ENCODE measurements around the gene PRELID3B.

Gene PRELID3B

DNA sequence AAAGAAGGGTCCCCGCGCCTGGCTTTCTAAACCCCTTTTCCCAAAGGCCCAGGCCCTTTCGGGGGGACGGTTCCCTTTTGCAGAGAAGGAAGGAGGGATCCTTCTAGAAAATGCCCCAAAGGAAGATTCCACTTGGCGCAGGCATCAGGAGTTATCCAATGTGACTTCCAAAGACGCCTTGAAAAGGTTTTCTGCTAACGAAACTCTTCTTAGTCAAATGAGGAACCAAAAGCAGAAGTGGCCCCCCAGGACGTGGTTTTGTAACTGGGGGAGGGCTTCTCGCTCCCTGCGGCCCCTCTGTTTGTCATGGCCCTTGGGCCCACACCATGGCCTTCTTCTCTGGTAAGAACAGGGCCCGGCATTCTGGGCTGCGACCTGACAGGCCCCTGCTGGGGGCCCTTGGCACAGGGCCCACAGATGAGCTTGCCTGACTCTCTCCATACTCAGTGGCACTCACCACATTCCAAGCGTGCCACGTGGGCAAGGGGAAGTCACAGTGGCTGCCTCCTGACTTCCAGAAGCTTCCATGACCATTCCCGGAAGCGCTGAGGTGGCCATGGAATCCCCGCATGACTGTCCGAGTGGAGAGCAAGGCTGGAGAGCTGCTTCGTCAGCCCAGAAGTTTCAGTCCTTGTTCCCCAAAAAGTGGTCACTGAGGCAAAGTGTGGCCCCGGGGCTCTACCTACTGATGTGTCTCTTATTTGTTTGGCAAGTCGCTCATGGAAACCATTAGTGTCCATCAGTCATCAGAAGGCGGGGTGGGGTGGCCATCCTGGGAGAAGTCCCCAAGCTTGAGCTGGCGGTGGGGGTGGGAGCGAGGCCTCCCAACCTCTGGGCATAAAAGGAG lies 34.7 kb downstream of the PRELID3B start:
- no peak for DNase-seq

DNA sequence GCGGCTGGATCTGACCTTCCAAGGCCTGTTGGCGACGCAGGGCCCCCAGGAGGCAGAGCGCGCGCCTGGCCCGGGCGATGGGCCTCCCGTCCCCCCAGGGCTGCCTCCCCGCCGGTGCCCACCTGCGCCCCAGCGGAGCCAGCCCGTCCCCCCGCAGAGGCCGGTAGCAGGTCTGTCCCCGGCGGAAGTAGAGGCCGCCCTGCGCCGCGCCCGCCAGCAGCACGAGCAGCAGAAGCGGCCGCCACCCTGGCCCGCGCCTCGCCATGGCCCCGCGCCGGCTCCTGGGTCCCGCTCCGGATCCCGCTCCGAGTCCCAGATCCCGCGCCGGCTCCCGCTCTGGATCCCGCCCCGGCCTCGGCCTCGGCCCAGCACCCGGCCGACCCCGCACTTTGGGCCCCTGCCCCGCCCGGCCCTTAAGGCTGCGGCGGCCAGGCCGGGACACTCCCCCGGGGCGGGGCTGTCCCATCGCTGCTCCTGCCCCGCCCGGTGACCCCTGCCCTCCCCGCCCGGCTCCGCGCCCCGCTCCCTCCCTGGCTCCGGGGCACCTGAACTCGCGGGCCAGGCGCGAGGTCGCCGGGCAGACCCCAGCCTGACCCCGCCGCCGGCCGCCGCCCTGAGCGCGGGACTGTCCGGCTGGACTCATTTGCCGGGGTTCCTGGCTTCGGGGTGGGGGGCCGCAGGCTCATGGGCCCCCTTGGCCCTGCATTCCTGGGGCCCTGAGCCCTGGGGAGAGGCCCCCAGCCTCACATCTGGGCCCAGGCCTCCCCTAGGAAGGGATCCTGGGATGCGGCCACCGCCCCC lies 35.5 kb downstream of the PRELID3B start, which contains the start of gene CTSZ:
CTSZ (minus strand) TSS at position 391 of the 801 bp plus-strand sequence; CDS start at position 265, 126 bp downstream.
- DNase-seq, result peak; percentile 79

DNA sequence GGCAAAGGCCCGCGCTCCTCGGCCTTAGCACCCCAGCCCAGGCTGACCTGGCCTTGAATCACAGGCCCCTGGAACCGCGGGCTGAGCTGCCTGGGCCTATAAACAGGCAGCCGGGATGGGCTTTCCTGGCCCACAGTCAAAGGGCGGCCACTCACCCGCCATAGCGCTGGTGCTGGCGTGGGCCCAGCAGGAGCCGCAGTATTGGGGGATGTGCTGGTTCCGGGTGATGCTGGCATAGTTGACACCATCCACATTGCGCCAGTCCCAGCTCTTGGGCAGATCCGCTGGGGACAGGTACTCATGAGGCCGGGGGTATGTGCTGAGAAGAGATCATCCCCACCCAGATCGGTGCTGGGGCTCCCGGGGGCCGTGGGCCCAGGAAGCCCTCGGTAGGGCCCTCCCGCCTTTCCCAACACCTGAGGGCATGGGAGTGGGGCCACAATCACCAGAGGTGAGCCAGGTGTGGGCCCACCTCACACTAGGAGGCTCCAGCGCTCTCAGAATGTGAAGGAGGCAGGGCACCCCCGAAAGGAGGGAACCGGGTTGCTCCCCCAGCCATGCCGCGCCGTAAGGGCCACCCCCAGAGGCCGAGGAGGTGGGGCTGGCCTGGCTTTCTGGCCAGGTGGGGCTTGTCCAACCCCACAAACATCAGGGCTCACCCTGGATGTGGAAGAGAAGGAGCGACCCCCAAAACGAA lies 36.3 kb downstream of the PRELID3B start:
- DNase-seq, result peak; percentile 69

DNA sequence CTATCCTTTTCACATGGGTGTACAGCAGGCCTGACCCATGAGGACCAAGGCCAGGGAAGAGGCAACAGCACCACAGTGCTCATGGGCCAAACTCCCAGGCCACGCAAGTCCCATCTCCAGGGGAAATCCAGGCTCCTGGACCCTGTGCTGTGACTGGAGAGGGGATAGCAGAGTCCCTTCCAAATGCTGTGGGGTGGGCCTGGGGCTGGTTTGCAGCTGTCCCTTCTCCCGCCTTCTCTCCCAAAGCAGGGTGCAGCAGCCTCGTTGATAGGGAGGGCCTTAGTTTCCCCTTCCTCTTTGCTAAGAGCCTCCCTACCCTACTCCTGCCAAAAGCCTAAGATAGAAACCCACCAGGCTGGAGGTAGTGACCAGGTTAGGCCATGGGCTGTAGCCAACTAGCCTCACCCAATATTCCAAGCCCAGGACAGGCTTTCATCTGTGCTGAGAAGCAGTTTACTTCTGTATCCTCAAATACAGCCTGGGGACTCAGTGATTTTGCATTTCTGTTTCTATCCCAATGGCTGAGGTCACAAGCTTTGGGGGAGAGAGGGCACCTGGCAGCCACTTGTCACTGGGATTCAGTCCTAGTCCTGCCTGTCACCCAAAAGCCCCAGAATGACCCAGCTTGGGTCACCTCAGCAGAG lies 36.9 kb downstream of the PRELID3B start:
- DNase-seq, result no peak

DNA sequence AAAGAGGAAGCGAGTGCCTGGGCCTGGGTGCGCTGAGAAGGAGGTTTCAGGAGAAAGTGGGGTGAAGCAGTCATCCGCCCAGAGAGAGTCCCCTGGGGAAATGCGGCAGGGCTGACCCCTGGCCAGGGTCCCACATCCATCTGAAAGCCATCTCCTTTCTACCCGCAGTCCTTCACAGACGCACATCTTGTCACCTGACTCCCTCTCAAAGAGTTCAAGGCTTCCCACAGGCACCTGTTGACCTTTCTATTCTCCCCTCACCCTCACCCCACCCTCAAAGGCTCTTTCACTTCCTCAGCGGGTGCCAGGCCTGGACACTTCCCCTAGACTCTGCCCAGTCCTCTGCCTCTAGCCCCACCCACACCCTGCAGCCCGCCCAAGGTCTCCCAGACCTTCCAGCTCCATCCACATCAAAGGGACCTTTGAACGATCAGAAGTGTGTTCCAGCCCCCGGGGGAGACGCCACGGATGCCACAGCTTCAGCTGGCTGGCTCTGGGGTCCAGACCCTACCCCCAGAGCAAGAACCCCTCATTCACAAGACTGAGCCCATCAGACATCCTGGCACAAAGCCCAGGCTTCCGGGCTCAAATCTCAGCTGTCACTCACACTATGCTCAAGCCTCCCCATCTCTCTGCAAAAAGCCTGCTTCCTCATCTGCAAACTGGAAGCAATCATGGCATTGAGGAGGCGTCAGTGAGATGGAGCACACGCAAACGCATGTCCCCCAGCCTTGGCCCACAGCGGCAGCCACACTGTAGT lies 37.6 kb downstream of the PRELID3B start:
- no peak for DNase-seq

DNA sequence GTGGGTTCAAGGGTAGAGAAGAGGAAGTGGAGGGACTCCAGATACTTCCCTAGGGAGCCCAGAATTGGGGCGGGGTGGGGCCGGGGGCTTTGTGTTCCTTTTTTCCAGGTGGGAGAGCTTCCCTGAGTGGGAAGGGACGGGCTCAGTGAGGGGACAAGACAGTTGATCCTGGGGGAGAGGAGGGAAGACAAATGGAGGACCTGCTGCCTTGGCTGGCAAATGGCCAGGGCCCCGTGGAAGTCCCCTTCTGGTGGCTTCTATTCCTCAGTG lies 38.2 kb downstream of the PRELID3B start:
- peak; percentile 74 for DNase-seq

DNA sequence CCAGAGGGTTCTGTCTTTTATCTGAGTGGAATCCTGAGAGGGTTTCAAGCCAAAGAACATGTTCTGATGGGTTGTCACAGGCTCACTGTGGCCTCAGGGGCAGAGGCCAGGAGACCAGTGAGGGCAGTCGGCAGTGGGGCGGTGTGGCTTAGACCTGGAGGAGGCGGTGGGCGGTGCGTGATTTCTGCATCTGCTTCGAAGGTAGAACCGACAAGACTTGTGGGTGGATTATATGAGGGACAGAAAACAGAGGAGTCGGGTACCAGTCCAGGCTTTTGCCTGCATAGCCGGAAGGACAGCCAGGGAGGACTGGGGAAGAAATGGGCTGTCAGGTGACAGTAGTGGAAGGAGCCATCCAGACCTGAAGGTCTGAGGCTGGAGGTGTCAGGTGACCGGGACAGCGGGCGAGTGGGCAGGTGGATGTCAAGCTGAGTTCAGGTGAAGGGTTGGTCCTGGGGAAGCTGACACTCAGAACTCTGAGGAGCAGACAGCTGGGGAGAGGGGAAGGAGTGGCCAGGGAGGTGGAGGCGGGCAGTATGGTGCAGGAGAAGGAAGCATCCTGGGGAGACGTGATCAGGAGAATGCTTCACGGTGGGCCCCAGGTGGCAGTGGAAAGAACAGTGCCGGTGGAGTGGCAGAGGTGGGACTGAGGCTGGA lies 38.6 kb downstream of the PRELID3B start:
- no peak for DNase-seq

DNA sequence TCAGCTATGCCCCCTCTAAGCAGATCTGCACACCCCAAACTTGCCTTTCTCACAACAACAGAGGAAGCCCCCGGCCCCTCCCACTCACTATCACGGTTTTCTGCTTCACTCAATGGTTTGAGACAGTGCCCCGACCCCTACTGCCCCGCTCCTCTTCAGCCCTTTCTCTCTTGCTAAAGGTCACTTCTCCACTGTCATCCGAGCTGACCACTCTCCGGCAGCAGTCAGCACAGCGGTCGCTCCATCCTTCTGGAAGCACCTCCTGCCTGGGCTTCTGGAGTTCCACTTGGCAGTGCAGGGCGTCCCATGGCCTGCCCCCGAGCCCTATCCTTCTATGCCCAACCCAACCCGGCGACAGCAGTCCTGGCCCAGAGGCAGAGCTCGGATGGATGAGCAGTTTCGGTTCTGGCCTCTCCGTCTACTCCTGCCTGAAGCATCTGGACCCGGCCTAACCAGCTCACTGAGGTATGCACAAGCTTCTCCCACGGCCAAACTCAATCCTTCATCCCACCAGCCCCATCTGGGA lies 39.6 kb downstream of the PRELID3B start:
- no peak for DNase-seq

DNA sequence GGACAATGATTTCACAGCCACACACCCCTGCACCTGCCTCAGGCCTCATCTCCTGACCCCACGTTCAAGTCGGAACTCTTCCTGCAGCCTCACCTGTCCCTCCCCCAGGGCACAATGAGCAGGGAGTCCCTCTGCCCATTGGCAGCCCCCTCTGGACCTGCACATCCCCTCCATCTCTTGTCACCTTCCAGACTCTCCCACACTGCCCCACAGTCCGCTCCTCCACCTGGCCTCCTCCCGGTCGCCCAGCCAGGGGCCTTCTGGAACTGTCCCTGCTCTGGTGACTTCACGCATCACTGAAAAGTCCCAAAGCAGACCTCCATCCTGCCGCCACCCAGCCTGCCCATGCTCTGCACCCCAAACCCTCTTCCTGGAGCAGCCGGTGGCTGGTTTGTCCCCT lies 40.2 kb downstream of the PRELID3B start:
- DNase-seq, result no peak

DNA sequence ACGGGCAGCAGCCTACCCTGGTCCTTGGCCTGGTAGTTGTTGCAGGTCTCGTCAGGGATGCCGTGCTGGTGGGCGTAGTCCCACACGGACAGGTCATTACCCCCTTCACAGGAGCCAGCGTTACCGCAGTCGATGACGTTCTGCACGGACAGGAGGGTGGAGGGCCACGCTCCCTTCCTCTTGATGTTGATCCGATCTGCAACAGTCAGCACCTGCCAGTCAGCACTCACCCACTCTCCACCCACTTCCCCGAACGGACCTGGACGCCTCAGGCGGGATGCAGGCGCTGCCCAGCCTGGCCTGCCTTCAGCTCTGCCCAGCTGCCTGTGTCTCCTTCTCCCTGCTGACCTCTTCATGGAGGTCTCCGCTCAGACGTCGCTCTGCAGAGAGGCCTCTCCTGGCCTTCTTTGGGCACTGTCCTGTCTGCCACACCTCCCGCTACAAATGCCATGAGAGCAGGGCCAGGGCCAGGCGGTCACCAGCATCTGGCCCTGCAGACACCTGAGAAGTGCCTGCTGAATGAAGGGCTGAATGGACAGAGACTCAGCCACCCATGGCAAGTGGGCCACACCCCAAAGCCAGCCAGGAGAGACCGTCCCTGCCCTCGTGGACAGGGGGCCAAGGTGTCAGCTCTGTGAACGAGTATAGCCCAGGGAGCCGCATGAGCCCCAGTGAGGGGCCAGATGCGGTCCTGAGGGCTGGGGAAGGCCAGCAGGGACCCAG lies 41.0 kb downstream of the PRELID3B start:
- no peak for DNase-seq

DNA sequence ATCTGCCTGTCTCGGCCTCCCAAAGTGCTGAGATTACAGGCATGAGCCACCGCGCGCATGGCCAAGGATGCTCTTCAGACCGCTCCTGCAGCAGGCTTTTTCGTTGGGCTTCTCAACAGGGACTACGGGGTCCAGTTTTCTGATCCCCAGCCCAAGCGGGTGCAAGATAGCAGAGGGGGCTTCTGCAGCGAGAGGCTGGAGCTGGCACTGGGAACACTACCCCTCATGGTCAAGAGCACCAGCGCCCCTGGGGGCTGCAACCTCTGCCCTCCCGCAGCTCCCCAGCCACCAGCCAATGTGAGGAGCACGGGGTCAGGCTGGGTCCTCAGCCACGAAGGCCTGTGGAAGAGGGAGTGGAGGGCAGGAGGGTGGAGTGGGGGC lies 41.5 kb downstream of the PRELID3B start:
- no peak for DNase-seq

DNA sequence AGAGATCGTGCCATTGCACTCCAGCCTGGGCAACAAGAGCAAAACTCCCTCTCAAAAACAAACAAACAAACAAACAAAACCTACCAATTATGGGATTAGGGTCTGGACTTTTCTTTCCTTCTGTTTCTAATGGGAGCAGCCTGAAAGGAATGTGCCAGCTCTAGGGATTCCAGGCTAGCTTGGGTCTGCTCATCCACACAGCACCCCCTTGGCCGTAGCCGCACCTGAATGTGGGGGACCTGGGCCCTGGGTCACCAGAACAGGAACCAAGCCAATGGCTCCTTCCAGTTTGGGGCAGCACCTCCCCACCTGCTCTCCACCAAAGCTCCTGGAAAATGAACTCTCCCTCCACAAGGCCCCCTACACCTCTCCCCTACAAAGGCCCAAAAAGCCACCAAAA lies 42.3 kb downstream of the PRELID3B start:
- no peak for DNase-seq

DNA sequence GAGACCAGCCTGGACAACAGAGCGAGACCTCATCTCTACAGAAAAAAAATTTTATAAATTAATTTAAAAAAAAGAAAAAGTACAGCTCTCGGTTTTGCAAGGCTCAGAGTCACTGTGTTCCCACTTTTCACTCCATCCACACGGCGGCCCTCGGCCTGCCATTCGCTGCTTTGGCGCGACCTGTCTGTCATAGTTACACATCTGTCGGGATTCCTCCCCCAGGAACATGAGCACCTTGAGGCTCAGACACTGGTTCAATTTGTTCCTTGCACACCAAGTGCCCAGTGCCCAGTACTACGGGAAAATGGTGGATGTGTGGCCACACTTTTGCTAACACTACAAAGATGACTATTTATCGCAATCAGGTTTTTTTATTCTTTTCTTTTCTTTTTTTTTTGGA lies 43.9 kb downstream of the PRELID3B start:
- DNase-seq, result no peak

DNA sequence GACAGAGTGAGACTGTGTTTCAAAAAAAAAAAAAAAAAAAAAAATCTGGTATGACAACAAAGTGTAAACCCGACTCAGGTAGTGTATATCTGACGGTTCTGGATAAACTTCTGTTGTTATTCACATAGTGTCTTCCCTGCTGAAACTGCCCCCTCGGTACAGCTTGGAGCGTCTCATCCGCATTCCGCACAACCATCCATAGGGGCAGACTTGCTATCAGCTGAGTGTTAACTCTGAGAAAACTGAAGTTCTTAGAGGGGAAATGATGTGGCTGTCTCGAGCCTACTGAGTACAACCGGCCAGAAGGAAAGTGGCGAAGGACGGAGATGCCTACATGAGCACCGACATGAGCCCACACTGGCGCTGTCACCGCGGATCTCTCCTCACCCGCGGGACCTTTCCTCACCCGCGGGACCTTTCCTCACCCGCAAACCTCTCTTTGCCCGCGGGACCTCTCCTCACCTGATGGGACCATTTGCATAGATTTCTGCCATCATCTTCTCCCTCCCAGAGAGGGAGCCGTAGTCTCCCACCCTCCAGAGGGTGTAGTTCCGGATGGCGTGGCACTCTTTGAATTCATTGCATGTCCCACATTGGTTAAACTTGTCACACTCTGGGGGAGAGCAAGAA lies 45.3 kb downstream of the PRELID3B start:
- no peak for DNase-seq

DNA sequence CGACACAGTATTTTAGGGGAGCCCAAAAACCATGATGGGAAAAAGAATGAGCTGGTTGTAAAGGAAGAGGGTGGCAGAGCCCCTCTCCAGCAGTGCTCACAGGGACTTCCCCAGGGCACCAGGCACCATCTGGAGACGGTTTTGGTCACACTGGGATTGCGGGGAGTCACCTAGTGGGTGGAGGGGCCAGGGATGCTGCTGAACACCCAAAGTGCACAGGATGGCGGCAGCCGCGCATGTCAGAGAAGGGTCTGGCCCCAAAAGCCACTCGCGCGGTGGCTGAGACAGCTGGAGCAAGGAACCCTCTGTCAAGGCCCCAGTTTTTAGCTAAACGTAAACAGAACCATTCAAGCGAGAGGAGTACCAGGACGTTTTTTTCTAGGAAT lies 46.4 kb downstream of the PRELID3B start:
- no peak for DNase-seq

DNA sequence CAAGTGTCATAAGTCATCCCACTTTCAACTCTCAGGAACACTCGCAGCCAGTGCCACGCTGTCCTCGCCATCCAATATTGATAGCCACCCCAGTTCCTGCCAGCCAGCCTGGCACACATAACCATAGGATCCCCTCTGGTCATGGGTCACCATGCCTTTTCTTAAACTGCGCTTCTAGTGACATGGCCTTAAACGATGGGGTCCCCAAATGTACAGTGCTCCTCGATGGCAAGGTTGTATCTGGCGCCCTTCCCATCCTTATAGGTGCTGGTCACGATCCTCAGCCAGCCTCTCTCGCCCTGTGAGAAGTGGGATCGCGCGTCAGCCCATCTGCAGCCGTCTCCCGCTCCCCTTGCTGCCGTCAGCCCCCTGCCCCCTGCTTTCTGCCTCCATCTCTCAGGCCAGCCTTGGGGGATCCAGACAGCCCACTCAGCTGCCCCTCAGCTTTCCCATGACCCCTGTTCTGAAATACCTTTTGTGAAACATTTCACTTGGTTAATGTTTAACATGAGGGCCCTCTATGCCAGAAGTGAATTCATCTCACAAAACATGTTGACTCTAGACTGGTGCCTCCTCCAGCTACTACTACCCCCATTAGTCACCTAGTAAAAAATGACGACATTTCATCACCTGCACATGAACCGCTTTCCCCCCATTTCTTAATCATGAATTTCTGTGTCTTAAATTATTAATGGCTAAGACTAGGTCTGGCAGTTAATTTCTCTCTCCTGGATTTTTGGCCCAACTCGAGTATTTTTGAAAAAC lies 46.9 kb downstream of the PRELID3B start:
- no peak for DNase-seq

DNA sequence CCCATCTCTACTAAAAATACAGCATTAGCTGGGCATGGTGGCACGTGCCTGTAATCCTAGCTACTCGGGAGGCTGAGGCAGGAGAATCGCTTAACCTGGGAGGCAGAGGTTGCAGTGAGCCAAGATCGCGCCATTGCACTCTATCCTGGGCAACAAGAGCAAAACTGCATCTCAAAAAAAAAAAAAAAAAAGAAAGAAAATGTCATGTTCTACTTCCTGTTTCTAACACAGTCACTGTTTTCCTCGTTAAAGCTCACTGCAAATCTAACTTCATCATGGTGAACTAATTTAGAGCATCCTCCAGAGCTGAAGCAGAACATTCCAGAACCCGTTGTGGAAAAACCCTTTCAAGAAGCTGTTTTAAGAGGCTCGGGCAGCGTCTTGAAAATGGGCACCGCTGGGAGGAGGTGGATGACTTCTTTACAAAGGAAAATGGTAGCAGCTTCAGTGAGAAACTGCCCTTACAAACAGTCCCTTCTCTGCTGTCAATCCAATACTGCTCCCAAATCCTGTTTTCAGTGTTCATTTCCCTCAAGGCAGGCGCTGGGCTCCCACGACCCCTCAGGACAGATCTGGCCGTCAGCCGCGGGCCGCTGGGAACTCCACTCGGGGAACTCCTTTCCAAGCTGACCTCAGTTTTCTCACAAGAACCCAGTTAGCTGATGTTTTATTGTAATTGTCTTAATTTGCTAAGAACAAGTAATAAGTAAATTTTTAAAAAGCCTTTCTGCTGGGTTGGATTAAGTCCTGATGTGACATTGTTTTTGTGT lies 48.0 kb downstream of the PRELID3B start:
- DNase-seq, result no peak

DNA sequence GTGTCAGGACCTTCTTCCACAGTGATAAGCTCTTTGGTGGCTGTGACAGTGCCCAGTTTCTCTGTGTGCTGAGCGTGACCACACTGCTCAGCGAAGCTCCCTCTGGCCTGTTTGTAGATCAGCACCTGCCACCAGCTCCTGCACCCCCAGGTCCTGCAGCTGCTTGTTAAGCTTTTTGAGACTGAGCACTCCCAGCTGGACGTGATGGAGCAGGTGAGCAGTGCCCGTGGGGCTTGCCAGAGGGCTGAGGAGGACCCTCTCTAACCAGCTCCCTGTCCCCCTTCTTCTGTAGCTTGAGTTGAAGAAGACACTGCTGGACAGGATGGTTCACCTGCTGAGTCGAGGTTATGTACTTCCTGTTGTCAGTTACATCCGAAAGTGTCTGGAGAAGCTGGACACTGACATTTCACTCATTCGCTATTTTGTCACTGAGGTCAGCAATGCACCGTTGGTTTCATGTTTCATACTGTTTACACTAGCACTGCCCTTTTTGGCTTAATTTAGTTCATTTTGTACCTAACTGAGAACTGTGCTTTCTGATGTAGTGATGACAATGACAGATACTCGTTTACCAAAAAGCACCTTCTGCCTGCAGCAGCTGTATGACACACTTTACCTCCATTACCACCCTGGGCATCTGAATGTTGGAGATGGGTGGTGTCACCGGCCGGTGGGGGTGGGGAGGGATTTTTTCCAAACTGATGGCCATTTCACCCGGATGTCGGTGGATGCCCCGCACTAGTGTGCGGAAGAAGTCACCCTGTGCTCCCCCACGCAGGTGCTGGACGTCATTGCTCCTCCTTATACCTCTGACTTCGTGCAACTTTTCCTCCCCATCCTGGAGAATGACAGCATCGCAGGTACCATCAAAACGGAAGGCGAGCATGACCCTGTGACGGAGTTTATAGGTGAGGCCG lies 49.0 kb downstream of the PRELID3B start:
- no peak for DNase-seq
